Ishikawa (cell line): ENCODE measurements around the gene PLEKHO2.

Experiments used
- CEBPB ChIP-seq: IDR thresholded peaks from 2 replicates; pipeline ENCODE4 v1.6.1; 2012
- EGR1 ChIP-seq: IDR thresholded peaks from 2 replicates; pipeline ENCODE4 v1.6.1; 2012
- MAX ChIP-seq: IDR thresholded peaks from 2 replicates; pipeline ENCODE4 v1.6.1; 2012
- NFIC ChIP-seq: IDR thresholded peaks from 2 replicates; pipeline ENCODE4 v1.6.1; 2012
- TAF1 ChIP-seq: IDR thresholded peaks from 2 replicates; pipeline ENCODE4 v1.6.1; 2012; ENCODE audit warnings: low read depth, mild to moderate bottlenecking
- TCF12 ChIP-seq: IDR thresholded peaks from 2 replicates; pipeline ENCODE4 v1.6.1; 2012; ENCODE audit warnings: low read depth
- TF ChIP-seq, protein P1 (sequence below): IDR thresholded peaks from 2 replicates; pipeline ENCODE4 v1.6.1; 2012; ENCODE audit warnings: low read depth, mild to moderate bottlenecking

- no peak for TF ChIP-seq EGR1
- no peak for TF ChIP-seq NFIC
- TF ChIP-seq MAX, result no peak
- no peak for TF ChIP-seq TCF12
- TF ChIP-seq CEBPB, result no peak
- TF ChIP-seq TAF1, result no peak
- TF ChIP-seq, protein P1, sequence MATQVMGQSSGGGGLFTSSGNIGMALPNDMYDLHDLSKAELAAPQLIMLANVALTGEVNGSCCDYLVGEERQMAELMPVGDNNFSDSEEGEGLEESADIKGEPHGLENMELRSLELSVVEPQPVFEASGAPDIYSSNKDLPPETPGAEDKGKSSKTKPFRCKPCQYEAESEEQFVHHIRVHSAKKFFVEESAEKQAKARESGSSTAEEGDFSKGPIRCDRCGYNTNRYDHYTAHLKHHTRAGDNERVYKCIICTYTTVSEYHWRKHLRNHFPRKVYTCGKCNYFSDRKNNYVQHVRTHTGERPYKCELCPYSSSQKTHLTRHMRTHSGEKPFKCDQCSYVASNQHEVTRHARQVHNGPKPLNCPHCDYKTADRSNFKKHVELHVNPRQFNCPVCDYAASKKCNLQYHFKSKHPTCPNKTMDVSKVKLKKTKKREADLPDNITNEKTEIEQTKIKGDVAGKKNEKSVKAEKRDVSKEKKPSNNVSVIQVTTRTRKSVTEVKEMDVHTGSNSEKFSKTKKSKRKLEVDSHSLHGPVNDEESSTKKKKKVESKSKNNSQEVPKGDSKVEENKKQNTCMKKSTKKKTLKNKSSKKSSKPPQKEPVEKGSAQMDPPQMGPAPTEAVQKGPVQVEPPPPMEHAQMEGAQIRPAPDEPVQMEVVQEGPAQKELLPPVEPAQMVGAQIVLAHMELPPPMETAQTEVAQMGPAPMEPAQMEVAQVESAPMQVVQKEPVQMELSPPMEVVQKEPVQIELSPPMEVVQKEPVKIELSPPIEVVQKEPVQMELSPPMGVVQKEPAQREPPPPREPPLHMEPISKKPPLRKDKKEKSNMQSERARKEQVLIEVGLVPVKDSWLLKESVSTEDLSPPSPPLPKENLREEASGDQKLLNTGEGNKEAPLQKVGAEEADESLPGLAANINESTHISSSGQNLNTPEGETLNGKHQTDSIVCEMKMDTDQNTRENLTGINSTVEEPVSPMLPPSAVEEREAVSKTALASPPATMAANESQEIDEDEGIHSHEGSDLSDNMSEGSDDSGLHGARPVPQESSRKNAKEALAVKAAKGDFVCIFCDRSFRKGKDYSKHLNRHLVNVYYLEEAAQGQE, result no peak
These were observed 74.7 kb downstream of the PLEKHO2 start for GRCh38 chr15:64916365-64916764.
